Measurements from ENCODE around the gene MDH1. TPM values are rescaled to one million over a fixed set of nuclear protein-coding genes. Genes with fewer than 3 reads are reported as not detected.
"Not testable (repeated sequence)": the region's sequence is repeated elsewhere in the genome, so short reads cannot be mapped to it uniquely, and the experiment has no call there.

Gene MDH1
- total RNA-seq, 2 donors from 2014 or later: 142 to 155 TPM

GRCh38 chr2:63573726-63574345 lies 14.9 kb upstream of the MDH1 start:
- not testable (repeated sequence) for H3K36me3 Mint-ChIP-seq; ATAC-seq; H3K4me1 Mint-ChIP-seq (ENCODE audit: low read depth in 2 of 2); H3K27ac Mint-ChIP-seq; DNase-seq (ENCODE audit: low spot score); H3K27me3 Mint-ChIP-seq; H3K4me3 Mint-ChIP-seq; H3K9me3 Mint-ChIP-seq

- H3K9me3 Mint-ChIP-seq: no peaks in the 10 kb centered on the region
- no peak for ATAC-seq
Measured at GRCh38 chr2:63576546-63576945, 12.2 kb upstream of the MDH1 start.

GRCh38 chr2:63578767-63579166 lies 10.0 kb upstream of the MDH1 start:
- Mint-ChIP-seq H3K4me3 (no peak overlapping the region), H3K36me3 (peaks cover 4% of the 10 kb centered on the region), H3K4me1 (ENCODE audit: low read depth in 2 of 2) (no peaks in the 10 kb centered on the region), H3K27ac (no peak overlapping the region), H3K27me3 (no peaks in the 10 kb centered on the region), H3K9me3 (no peaks in the 10 kb centered on the region)
- ATAC-seq: no peak
- DNase-seq (ENCODE audit: low spot score): no peak

More at GRCh38 chr2:63576546-63576945, 12.2 kb upstream of the MDH1 start:
- DNase-seq (ENCODE audit: low spot score): no peak
- no peak overlapping the region for H3K4me3 Mint-ChIP-seq
- H3K4me1 Mint-ChIP-seq (ENCODE audit: low read depth in 2 of 2): no peaks in the 10 kb centered on the region
- no peaks in the 10 kb centered on the region for H3K27me3 Mint-ChIP-seq
- peaks cover 4% of the 10 kb centered on the region for H3K36me3 Mint-ChIP-seq
- H3K27ac Mint-ChIP-seq: no peak overlapping the region

- no peaks in the 10 kb centered on the region for H3K9me3 Mint-ChIP-seq
- ATAC-seq: no peak
- no peaks in the 10 kb centered on the region for H3K27me3 Mint-ChIP-seq
- no peaks in the 10 kb centered on the region for H3K4me1 Mint-ChIP-seq (ENCODE audit: low read depth in 2 of 2)
- H3K27ac Mint-ChIP-seq: no peak overlapping the region
- no peaks in the 10 kb centered on the region for H3K36me3 Mint-ChIP-seq
- no peak overlapping the region for H3K4me3 Mint-ChIP-seq
- no peak for DNase-seq (ENCODE audit: low spot score)
Measured at GRCh38 chr2:63580651-63581297, 8.0 kb upstream of the MDH1 start.

DNA sequence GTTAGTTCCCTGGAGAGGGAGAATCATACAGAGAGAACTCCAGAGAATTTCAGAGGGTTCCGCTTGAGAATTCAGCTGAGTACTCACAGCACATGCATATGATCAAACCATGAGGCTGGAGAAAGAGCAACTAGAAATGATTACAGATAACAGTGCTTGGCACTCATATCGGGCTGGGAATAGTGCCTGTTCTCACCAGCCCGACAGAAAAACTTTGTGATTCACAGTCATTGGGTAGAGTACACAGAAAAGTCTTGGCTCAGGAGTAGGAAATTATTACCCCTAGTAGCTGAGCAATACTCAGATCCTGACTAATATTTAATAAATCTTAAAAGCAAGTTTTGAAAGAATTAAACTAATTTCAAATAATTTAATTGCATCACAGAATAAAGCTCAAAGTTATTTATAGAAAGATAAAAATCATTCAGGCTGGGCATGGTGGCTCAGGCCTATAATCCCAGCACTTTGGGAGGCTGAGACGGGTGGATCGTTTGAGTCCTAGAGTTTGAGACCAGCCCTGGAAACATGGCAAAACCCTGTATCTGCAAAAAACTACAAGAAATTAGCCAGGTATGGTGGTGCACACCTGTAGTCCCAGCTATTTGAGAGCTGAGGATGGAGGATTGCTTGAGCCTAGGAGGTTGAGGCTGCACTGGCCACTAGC lies 7.3 kb upstream of the MDH1 start:
- Mint-ChIP-seq H3K27me3 (no peaks in the 10 kb centered on the region), H3K27ac (no peak overlapping the region), H3K4me3 (no peak overlapping the region), H3K36me3 (no peaks in the 10 kb centered on the region), H3K9me3 (no peaks in the 10 kb centered on the region), H3K4me1 (ENCODE audit: low read depth in 2 of 2) (no peaks in the 10 kb centered on the region)
- DNase-seq (ENCODE audit: low spot score): no peak
- no peak for ATAC-seq

- Mint-ChIP-seq H3K4me1 (ENCODE audit: low read depth in 2 of 2) (peaks cover 10 to 14% of the 10 kb centered on the region in 2 donors), H3K4me3 (no peak overlapping the region), H3K27ac (no peak overlapping the region), H3K36me3 (no peaks in the 10 kb centered on the region), H3K9me3 (no peaks in the 10 kb centered on the region), H3K27me3 (no peaks in the 10 kb centered on the region)
- ATAC-seq (no peak), DNase-seq (ENCODE audit: low spot score) (no peak)
Measured at GRCh38 chr2:63582873-63583272, 5.9 kb upstream of the MDH1 start.

- Mint-ChIP-seq H3K27ac (peak overlapping the region; percentile 88 to 95), H3K9me3 (no peaks in the 10 kb centered on the region), H3K36me3 (no peaks in the 10 kb centered on the region), H3K4me3 (peak overlapping the region; percentile 87), H3K4me1 (ENCODE audit: low read depth in 2 of 2) (peaks cover 14 to 25% of the 10 kb centered on the region in 2 donors), H3K27me3 (no peaks in the 10 kb centered on the region)
- DNase-seq (ENCODE audit: low spot score) (no peak), ATAC-seq (no peak)
Measured at GRCh38 chr2:63587814-63588384, 864 bp upstream of the MDH1 start.

GRCh38 chr2:63589148-63589958 lies 590 bp downstream of the MDH1 start:
- Mint-ChIP-seq H3K9me3 (no peaks in the 10 kb centered on the region), H3K27me3 (no peaks in the 10 kb centered on the region), H3K27ac (peak overlapping the region; percentile 88 to 95), H3K4me1 (ENCODE audit: low read depth in 2 of 2) (peaks cover 22 to 27% of the 10 kb centered on the region in 2 donors), H3K4me3 (peak overlapping the region; percentile 87), H3K36me3 (peaks cover 9% of the 10 kb centered on the region)
- peak in 1 of 2 donors; percentile 30 for ATAC-seq
- DNase-seq (ENCODE audit: low spot score): no peak

DNA sequence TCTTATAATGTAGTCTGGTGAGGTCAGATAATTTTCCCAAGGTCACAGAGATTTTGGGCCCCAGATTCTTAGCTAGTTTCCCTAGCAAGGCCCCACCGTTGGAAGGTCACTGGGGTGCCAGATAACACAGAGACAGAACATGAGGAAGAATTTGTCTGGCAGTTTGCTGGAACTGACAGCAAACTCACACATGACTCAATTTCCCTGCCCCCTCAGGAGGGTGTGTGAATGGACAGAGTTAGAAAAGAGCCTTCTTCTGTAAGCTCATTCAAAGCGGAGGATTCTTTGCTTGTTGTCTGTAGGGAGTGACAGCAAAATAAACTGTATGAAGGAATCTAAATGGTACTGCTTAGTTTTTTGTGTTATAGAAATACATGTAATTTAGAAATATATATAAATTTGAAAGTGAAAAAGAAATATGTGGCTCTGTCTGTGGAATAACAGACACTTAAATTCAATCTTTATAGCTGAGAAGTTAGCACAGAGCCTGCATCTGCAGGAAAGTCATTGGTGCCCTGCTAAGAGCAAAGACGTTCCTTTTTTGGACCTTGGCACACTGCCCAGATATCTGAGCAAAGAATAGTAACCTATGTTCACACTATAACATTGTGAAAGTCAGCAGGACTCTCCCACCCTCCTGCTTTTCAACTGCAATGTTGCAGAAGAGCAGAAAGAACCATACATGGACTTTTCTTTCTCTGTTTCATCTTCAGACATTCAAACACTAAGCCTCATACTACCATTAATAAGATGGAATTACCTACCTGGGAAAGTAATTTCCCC lies 2.1 kb downstream of the MDH1 start:
- Mint-ChIP-seq H3K4me3 (peak overlapping the region; percentile 87), H3K27ac (peak overlapping the region in 1 of 2 donors; percentile 88), H3K9me3 (no peaks in the 10 kb centered on the region), H3K27me3 (no peaks in the 10 kb centered on the region), H3K36me3 (peaks cover 9% of the 10 kb centered on the region), H3K4me1 (ENCODE audit: low read depth in 2 of 2) (peaks cover 22 to 27% of the 10 kb centered on the region in 2 donors)
- DNase-seq (ENCODE audit: low spot score): no peak
- ATAC-seq: no peak

- no peak overlapping the region for H3K4me3 Mint-ChIP-seq
- no peak overlapping the region for H3K27ac Mint-ChIP-seq
- ATAC-seq (no peak), DNase-seq (ENCODE audit: low spot score) (no peak)
- H3K27me3 Mint-ChIP-seq: no peaks in the 10 kb centered on the region
- H3K4me1 Mint-ChIP-seq (ENCODE audit: low read depth in 2 of 2): peaks cover 20 to 27% of the 10 kb centered on the region in 2 donors
- peaks cover 9% of the 10 kb centered on the region for H3K36me3 Mint-ChIP-seq
- H3K9me3 Mint-ChIP-seq: no peaks in the 10 kb centered on the region
Measured at GRCh38 chr2:63591566-63592175, 2.9 kb downstream of the MDH1 start.

DNA sequence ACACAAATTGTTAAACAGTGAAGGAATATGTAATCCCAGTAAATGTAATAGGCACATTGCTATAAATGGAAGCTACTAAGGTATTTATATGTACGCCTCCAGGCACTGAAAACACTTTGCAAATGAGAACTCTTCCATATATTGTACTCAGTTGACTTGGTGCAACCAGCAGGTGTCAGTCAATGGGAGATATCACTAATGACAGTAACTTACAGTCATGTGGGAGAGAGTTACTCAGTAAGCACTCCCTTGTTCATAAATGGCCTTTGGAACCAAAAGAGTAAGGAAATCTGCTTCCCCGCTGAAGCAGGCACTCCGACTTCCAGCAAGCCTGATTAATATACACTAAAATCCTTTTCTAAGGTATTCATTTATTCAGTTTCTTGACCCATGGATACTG lies 5.9 kb downstream of the MDH1 start:
- Mint-ChIP-seq H3K27ac (no peak overlapping the region), H3K27me3 (no peaks in the 10 kb centered on the region), H3K36me3 (peaks cover 9% of the 10 kb centered on the region), H3K4me1 (ENCODE audit: low read depth in 2 of 2) (peaks cover 8 to 16% of the 10 kb centered on the region in 2 donors), H3K9me3 (no peaks in the 10 kb centered on the region), H3K4me3 (no peak overlapping the region)
- ATAC-seq (no peak), DNase-seq (ENCODE audit: low spot score) (no peak)

DNA sequence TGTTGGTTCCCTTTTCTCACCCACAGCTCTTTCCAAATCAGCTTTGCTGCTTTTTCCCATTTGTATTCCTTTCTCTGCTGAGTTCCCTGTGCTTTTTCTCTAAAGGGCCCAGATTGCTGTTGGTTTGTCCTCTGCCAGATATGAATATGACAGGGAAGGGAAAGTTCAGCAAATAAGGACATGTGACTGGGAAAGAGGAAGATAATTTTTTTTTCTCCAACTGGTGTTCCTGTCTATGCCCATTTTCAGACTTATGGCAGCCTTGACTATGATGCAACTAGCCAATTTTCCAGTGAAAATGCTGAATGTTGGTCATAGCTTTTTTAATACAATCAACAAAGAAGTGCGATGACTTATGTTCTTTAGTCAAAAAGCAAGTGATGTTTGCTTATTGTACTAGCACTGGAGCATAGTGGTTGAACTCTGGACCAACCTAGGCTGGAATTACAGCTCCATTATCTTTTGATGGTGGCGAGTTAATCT lies 7.7 kb downstream of the MDH1 start:
- ATAC-seq (no peak), DNase-seq (ENCODE audit: low spot score) (no peak)
- no peak overlapping the region for H3K4me3 Mint-ChIP-seq
- no peaks in the 10 kb centered on the region for H3K9me3 Mint-ChIP-seq
- no peaks in the 10 kb centered on the region for H3K27me3 Mint-ChIP-seq
- no peak overlapping the region for H3K27ac Mint-ChIP-seq
- peaks cover 12% of the 10 kb centered on the region for H3K36me3 Mint-ChIP-seq
- peaks cover 4 to 8% of the 10 kb centered on the region in 2 donors for H3K4me1 Mint-ChIP-seq (ENCODE audit: low read depth in 2 of 2)

All from natural killer cell treated with Interleukin-12 subunit alpha and Interleukin-12 subunit beta and Interleukin-15 and Interleukin-18, amount 100 ng/mL, for 72 hours (primary cell).